ENCODE data around the gene HSPA8. TPM values are rescaled to one million over a fixed set of nuclear protein-coding genes. Genes with fewer than 3 reads are reported as not detected.
"Not testable (repeated sequence)": the region's sequence is repeated elsewhere in the genome, so short reads cannot be mapped to it uniquely, and the experiment has no call there.

Gene HSPA8
- total and polyA plus RNA-seq, 8 donors = 187 to 1,244 (median 547) TPM

DNA sequence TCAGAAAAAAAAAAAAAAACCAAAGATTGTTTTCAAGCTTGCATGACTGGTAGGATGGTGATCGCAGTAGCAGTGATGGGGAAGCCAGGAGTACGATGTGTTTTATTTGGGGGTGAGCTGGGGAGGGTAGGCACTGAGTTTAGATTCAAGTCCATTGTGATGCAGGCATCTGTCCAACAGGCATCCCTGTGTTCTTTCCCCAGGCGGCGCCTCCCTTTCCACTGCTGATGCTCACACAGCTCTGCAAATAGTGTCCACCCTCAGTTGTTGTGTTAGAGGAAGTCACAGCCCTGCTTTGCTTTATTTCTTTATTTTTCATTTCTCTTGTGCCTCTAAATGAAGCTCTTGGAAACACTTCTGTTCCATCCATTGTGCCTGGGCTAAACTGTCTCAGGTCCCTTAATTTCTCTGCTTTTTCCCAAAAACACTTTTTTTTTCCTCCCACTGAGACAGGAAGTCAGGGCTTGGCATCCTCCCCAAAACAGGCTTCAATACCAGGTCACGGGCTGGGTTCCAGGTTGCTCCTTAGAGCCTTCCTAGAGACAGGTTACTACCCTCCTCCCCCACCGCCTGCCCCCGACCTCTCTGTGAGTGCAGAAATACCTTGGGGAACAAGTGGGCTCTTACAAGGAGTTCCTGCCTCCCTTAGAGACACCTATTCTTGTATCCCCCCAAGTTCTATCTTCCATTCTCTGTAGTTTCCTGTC lies 38.6 kb upstream of the HSPA8 start:
- intact Hi-C loops (cut with DNase I; ENCODE audit: low total_unique reads) = no loop called here
- H3K4me1 ChIP-seq = peaks cover 10 to 41% (median 19%) of the 10 kb centered on the region in 4 donors
- DNase-seq = no peak
- H3K27ac ChIP-seq = peak overlapping the region in 4 of 5 donors; percentile 6 to 52 (median 30)
- no peak for TF ChIP-seq EP300 (IDR thresholded peaks at IDR 0.05)
- no peak for TF ChIP-seq CTCF (IDR thresholded peaks at IDR 0.05)
- no peak for TF ChIP-seq POLR2AphosphoS5 (IDR thresholded peaks at IDR 0.05)
- peaks cover 0 to 27% (median 5%) of the 10 kb centered on the region in 4 donors for H3K36me3 ChIP-seq
- no peaks in the 10 kb centered on the region for H3K27me3 ChIP-seq
- H3K4me3 ChIP-seq = no peak overlapping the region
- WGBS, 5 donors = 52 to 66% (median 62%) methylated on average over 7 of the region's 7 CpGs
- H3K9me3 ChIP-seq = no peaks in the 10 kb centered on the region

GRCh38 chr11:123098990-123099389 lies 37.1 kb upstream of the HSPA8 start:
- no peak for DNase-seq
- H3K27ac ChIP-seq = no peak overlapping the region
- peaks cover 10 to 30% (median 19%) of the 10 kb centered on the region in 4 donors for H3K4me1 ChIP-seq
- no peaks in the 10 kb centered on the region for H3K27me3 ChIP-seq
- 57 to 90% (median 82%) methylated on average over 3 of the region's 3 CpGs for WGBS, 5 donors
- H3K4me3 ChIP-seq = no peak overlapping the region
- TF ChIP-seq POLR2AphosphoS5 (IDR thresholded peaks at IDR 0.05) = no peak
- no peak for TF ChIP-seq POLR2A (IDR thresholded peaks at IDR 0.05)
- no peak for TF ChIP-seq EP300 (IDR thresholded peaks at IDR 0.05)
- TF ChIP-seq CTCF (IDR thresholded peaks at IDR 0.05) = no peak
- H3K9me3 ChIP-seq = no peaks in the 10 kb centered on the region
- intact Hi-C loops (cut with DNase I; ENCODE audit: low total_unique reads) = no loop called here
- peaks cover 0 to 35% (median 5%) of the 10 kb centered on the region in 4 donors for H3K36me3 ChIP-seq

GRCh38 chr11:123093739-123094138 lies 31.8 kb upstream of the HSPA8 start:
- Histone ChIP-seq H3K4me1 (peaks cover 0 to 4% (median 0%) of the 10 kb centered on the region in 4 donors), H3K9me3 (no peaks in the 10 kb centered on the region), H3K27ac (no peak overlapping the region), H3K36me3 (peaks cover 0 to 35% (median 5%) of the 10 kb centered on the region in 4 donors), H3K27me3 (no peaks in the 10 kb centered on the region), H3K4me3 (no peak overlapping the region)
- DNase-seq = no peak
- intact Hi-C loops (cut with DNase I; ENCODE audit: low total_unique reads) = no loop called here
- WGBS, 5 donors = 86 to 97% (median 89%) methylated on average over 3 of the region's 3 CpGs
- no peak for TF ChIP-seq EP300 (IDR thresholded peaks at IDR 0.05)
- TF ChIP-seq POLR2A (IDR thresholded peaks at IDR 0.05) = no peak
- no peak for TF ChIP-seq POLR2AphosphoS5 (IDR thresholded peaks at IDR 0.05)
- no peak for TF ChIP-seq CTCF (IDR thresholded peaks at IDR 0.05)

- no peak for DNase-seq
- H3K4me3 ChIP-seq = no peak overlapping the region
- no peaks in the 10 kb centered on the region for H3K9me3 ChIP-seq
- peaks cover 0 to 18% (median 0%) of the 10 kb centered on the region in 4 donors for H3K36me3 ChIP-seq
- TF ChIP-seq POLR2AphosphoS5 (IDR thresholded peaks at IDR 0.05) = no peak
- no peak for TF ChIP-seq CTCF (IDR thresholded peaks at IDR 0.05)
- intact Hi-C loops (cut with DNase I; ENCODE audit: low total_unique reads) = no loop called here
- no peaks in the 10 kb centered on the region for H3K27me3 ChIP-seq
- 40 to 62% (median 53%) methylated on average over 6 of the region's 6 CpGs for WGBS, 5 donors
- peaks cover 0 to 4% (median 0%) of the 10 kb centered on the region in 4 donors for H3K4me1 ChIP-seq
- H3K27ac ChIP-seq = no peak overlapping the region
These were observed 29.6 kb upstream of the HSPA8 start for GRCh38 chr11:123091506-123091905.

DNA sequence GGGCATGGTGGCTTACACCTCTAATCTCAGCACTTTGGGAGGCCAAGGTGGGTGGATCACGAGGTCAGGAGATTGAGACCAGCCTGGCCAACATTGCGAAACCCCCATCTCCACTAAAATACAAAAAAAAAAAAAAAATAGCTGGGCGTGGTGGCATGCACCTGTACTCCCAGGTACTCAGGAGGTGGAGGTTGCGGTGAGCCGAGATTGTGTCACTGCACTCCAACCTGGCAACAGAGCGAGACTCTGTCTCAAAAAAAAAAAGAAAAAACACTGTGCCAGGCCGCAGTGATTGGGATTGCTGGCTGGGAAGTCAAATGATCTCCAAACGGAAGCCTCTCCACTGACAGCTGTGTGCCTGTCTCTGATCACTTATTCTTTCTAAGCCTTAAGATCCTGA lies 28.2 kb upstream of the HSPA8 start:
- H3K4me1 ChIP-seq; H3K4me3 ChIP-seq; DNase-seq; H3K27ac ChIP-seq; H3K27me3 ChIP-seq; H3K36me3 ChIP-seq; H3K9me3 ChIP-seq; intact Hi-C loops (cut with DNase I; ENCODE audit: low total_unique reads): not testable (repeated sequence)
- WGBS, 5 donors = 65 to 84% (median 80%) methylated on average over 8 of the region's 8 CpGs

DNA sequence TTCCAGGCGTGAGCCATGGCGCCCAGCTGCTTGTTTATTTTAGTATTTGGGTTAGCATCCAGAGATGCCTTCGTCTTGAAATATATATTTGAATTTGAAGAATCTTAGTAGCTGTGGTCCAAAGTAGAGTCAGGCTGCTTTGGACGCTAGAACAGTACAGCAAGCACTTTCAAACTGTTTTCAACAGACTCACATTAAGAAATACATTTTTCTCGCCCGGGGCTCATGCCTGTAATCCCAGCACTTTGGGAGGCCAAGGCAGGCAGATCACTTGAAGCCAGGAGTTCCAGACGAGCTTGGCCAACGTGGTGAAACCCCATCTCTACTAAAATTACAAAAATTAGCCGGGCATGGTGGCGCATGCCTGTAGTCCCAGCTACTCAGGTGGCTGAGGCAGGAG lies 27.0 kb upstream of the HSPA8 start:
- H3K4me1 ChIP-seq; H3K9me3 ChIP-seq; H3K4me3 ChIP-seq; H3K36me3 ChIP-seq; H3K27me3 ChIP-seq; DNase-seq; intact Hi-C loops (cut with DNase I; ENCODE audit: low total_unique reads): not testable (repeated sequence)
- H3K27ac ChIP-seq = peak overlapping the region in 1 of 5 donors; percentile 24
- WGBS, 5 donors = 80 to 93% (median 86%) methylated on average over 10 of the region's 10 CpGs

- H3K4me3 ChIP-seq; DNase-seq; H3K36me3 ChIP-seq; H3K9me3 ChIP-seq; H3K27me3 ChIP-seq; intact Hi-C loops (cut with DNase I; ENCODE audit: low total_unique reads): not testable (repeated sequence)
- Histone ChIP-seq H3K27ac (peak overlapping the region in 2 of 5 donors; percentile 13 to 30), H3K4me1 (peaks cover 5 to 16% (median 14%) of the 10 kb centered on the region in 4 donors)
- 66 to 95% (median 82%) methylated on average over 5 of the region's 5 CpGs for WGBS, 5 donors
These were observed 25.7 kb upstream of the HSPA8 start for GRCh38 chr11:123087657-123088056.

Measured in stomach (tissue), 9 donors.